Embryonic facial prominence (tissue), 1 donor: Measurements from ENCODE around the gene GUK1.
"Not testable (repeated sequence)": the region's sequence is repeated elsewhere in the genome, so short reads cannot be mapped to it uniquely, and the experiment has no call there.

Experiments used
- DNase-seq: peaks from one replicate; pipeline ENCODE4 v3.0.0-alpha.2; 2016; ENCODE audit errors: extremely low spot score

GUK1 gene

GRCh38 chr1:228176461-228177182 is 36.5 kb downstream of the GUK1 start:
- no peak for DNase-seq

- no peak for DNase-seq
Measured at GRCh38 chr1:228177183-228177475, 37.0 kb downstream of the GUK1 start.

DNA sequence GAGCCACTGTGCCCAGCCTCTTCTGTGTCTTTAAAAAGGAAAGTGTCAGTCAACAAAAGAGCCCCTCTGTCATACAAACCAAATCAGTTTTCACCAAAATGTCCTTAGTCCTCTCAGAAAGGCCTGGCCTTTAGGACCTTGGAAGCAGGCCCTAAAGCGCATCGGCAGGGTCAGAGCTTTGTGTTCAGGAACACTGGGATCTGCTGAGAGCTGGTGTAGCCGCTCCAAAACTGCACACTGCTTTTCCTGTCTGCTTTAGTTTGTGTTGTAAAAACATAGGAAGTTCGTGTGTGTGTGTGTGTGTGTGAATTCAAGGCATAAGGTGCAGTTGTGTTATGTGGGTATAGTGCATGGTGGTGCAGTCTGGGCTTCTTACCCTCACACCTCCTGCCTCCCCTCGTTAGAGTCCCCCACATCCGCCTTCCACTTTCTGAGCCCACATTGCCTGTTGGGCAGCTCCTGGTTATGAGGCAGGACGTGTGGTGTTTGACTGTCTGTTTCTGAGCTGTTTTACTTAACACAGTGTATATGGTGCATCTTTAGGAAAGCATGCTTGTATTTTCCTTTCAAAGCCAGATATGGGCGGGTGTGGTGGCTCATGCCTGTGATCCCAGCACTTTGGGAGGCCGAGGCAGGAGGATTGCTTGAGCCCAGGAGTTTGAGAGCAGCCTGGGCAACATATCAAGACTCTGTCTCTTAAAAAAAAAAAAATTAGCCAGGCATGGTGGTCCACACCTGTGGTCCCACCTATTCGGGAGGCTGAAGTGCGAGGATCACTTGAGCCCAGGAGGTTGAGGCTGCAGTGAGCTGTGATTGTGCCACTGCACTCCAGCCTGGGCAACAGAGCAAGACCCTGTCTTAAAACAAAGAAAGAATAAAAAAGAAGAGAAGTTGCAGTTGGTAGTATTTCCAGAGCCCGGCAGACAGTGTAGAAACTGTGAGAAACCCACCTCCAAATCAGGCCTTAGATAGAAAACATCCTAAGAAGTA is 37.9 kb downstream of the GUK1 start:
- no peak for DNase-seq

GRCh38 chr1:228178737-228179684 is 38.9 kb downstream of the GUK1 start:
- DNase-seq: no peak

GRCh38 chr1:228180271-228180958 is 40.3 kb downstream of the GUK1 start:
- DNase-seq: no peak

GRCh38 chr1:228180959-228181644 is 41.0 kb downstream of the GUK1 start:
- DNase-seq: no peak

GRCh38 chr1:228181645-228182034 is 41.6 kb downstream of the GUK1 start:
- DNase-seq: no peak

DNA sequence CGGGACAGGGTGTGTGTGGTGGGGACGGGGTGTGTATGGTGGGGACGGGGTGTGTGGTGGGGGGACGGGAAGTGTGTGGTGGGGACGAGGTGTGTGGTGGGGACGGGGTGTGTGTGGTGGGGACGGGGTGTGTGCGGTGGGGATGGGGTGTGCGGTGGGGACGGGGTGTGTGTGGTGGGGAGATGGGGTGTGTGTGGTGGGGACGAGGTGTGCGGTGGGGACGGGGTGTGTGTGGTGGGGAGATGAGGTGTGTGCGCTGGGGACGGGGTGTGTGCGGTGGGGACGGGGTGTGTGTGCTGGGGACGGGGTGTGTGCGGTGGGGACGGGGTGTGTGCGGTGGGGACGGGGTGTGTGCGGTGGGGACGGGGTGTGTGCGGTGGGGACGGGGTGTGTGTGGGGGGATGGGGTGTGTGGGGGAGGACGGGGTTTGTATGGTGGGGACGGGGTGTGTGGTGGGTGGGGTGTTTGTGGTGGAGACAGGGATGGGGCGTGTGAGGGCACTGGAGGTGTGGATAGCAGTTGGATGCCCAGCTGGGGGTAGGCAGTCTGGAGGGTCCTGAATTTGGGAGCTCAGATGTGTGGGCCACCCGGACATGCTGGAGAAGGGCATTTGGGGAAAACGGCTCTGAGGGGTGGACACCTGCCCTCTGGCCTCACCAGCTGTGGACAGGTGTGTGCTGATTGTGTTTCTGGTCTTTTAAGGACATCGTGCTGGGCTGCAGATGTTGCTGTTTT is 42.4 kb downstream of the GUK1 start:
- DNase-seq: no peak

- DNase-seq: no peak
Measured at GRCh38 chr1:228184152-228184551, 44.1 kb downstream of the GUK1 start.

DNA sequence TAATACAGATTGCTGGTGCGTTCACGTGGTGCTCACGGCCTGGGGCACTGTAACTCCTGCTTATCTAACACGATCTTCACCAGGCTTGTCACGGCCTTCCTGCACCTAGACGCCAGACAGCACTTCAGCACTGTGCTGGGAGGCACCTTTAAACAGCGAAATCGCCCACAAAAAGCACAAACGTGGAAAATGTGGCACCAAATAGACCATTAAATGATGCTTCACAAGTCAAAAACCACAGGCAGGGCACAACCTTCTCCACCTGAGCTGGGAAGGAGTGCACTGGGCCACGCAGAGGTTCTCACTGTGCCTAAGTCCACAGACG is 45.5 kb downstream of the GUK1 start:
- no peak for DNase-seq

- DNase-seq: not testable (repeated sequence)
Measured at GRCh38 chr1:228188249-228188648, 48.2 kb downstream of the GUK1 start.

- DNase-seq: no peak
Measured at GRCh38 chr1:228190182-228190581, 50.1 kb downstream of the GUK1 start.

DNA sequence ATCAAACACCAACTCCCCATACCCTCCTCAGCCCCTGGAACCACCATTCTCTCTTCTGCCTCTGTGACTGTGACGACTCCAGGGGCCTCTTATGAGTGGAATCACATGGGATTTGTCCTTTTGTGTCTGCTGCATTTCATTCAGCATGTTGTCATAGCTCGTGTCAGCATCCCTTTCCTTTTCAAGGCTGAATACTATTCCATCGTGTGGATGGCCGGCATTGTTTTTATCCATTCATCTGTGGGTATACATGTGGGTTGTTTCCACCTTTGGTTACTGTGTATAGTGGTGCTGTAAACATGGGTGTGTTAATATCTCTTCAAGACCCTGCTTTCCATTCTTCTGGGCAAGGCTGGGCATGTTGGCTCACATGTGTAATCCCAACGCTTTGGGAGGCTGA is 50.7 kb downstream of the GUK1 start:
- DNase-seq: no peak

DNA sequence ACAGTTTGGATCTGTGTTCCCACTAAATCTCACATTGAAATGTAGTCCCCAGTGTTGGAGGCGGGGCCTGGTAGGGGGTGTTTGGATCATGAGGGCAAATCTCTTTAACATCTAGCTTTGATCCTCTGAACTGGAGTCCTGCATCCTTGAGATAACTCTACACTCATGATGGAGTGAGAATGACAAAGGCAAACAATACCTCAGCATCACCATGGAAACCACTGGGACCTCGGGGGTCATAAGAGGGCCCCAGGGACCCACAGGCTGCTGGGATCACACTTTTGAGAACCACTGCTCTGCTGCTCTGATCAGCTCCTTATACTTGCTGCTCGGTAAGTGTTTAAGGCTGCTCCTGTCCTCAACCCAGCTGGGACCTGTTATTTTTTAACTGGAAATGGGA is 54.4 kb downstream of the GUK1 start:
- DNase-seq: no peak

DNA sequence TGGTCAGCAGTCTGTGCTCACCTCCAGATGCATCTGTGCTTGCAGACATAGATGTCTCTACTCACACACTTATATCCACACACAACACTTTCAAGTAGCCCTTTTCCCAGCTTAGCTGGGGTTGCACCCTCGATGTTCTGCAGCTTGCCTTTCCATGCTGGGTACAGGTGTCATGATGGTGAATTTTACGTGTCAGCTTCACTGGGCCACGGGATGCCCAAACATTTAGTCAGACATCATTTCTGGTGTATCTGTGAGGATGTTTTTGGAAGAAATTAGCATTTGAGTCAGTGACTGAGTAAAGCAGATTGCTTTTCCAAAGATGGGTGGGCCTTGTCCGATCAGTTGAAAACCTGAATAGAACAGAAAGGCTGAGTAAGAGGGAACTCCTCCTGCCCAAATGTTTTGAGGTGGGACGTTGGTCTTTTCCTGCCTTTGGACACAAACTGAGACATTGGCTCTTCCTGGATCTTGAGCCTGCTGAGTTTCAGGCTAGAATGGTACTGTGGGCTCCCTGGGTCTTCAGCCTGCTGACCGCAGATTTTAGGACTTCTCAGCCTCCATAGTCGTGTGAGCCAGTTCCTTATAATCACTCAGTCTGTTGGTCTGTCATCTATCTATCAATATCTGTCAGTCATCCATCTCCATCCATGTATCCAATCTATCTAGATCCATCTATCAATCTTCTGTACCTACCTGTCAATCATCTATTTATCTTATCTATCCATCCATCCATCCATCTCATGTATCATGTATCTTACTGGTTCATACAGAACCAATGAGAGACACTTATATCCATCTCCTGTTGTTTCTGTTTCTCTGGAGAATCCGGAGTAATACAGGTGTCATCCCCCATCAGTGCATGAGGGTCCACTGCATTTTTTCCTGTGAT is 55.1 kb downstream of the GUK1 start:
- no peak for DNase-seq

DNA sequence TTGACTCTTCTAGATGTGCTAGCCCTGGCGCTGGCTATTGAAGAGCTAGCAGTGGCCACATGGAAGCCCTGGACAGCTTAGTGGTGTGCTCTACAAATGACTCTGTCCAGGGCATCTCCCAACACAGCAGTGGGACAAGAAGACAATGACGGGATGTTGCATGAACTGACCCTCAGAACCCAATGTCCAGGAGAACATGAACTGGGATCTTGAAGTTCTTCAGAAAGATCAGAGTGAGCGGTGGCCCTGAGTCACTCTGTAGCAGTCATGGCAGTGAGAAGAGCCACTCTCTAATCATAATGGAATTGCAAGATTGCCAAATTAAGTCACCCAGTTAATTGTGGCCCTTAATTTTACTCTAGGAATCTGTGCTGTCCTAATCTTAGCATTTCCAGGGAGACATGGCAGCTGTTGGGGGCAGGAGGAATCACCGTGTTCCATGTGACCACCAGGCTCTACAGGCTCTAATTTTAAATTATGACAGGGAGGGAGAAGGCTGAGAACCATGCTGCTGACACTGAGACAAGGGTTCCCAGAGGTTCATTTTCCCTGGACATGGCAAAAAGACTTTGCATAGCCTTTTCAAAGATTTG is 57.6 kb downstream of the GUK1 start:
- no peak for DNase-seq
